ENCODE data around the gene SYT3.
"Not testable (repeated sequence)": the region's sequence is repeated elsewhere in the genome, so short reads cannot be mapped to it uniquely, and the experiment has no call there.

SYT3 gene

DNA sequence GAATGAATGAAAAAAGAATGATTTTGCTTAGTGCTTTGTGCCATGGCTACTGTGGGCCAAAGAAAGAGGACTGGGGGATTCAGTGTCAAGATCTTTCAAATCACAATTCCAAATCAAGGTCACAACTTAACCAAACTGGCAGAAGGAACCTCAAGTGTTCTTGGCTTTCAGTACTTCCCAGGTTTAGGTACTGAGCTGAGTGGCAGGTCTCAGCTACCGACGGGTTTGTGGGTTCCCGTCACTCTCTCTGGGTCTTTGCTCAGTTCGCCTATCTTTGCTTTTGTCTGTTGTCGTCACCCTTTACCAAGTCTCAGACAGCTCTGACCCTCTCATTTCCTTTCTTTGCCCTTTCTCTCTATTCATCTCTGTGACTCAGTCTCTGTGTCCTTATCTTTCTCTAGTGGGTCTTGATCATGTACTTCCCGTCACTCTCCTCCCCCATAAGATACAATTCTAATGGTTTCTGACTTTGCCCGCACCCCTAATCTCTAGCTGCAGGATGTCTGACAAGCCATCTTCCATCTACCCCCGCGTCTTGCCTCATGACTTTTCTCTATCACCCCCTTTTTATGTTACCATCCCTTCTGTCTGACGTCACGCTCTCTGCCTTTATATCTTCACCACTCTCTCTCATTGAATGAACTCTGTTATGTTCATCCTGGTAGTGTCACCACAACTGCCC lies 38.1 kb downstream of the SYT3 start:
- DNase-seq: no peak

DNA sequence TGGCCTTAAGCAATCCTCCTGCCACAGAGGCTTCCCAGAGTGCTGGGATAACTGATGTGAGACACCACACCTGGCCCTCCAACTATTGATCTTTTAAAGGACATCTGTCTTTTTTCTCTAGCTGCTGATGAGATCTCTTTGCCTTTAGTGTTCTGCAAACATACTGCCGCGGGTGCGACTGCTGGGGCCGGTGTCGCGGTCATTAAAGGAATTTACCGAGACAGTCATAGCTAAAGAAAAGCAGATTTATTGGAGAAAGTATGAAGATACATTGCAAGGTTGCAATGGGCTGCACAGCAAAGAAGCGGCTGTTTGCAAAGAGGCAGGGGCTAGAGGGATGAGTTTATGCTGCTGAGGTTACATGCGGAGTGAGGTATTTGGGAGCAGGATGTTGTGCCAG lies 40.3 kb downstream of the SYT3 start:
- no peak for DNase-seq

DNA sequence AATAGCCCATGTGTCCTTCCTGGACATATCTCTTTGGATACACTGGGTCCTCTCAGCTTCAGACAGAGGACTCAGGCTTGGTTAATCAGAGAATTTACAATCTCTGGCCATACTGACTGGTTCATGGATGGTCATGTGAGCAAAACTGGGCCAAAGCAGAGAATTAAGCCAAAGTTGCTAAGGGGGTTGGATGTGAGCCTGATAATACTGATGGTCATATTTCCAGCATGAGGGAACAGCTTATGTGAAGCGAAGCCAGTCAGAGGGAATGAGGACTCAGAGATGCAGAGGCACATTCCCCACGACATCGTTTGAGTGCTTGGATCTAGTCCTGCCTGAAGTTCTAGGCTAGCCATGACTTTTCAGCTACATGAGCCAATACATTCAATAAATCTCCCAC lies 49.5 kb downstream of the SYT3 start:
- DNase-seq: no peak

DNA sequence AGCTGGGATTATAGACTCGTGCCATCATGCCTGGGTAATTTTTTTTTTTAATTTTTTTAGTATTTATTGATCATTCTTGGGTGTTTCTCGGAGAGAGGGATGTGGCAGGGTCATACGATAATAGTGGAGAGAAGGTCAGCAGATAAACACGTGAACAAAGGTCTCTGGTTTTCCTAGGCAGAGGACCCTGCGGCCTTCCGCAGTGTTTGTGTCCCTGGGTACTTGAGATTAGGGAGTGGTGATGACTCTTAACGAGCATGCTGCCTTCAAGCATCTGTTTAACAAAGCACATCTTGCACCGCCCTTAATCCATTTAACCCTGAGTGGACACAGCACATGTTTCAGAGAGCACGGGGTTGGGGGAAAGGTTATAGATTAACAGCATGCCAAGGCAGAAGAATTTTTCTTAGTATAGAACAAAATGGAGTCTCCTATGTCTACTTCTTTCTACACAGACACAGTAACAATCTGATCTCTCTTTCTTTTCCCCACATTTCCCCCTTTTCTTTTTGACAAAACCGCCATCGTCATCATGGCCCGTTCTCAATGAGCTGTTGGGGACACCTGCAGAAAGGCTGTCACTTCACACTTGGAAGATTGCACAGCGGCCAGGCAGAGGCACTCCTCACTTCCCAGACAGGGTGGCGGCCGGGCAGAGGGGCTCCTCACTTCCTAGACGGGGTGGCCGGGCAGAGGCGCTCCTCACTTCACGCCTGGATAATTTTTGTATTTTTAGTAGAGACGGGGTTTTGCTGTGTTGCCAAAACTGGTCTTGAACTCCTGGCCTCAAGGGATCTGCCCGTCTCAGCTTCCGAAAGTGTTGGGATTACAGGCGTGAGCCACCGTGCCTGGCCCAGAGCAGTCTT lies 57.7 kb downstream of the SYT3 start:
- DNase-seq: not testable (repeated sequence)

DNA sequence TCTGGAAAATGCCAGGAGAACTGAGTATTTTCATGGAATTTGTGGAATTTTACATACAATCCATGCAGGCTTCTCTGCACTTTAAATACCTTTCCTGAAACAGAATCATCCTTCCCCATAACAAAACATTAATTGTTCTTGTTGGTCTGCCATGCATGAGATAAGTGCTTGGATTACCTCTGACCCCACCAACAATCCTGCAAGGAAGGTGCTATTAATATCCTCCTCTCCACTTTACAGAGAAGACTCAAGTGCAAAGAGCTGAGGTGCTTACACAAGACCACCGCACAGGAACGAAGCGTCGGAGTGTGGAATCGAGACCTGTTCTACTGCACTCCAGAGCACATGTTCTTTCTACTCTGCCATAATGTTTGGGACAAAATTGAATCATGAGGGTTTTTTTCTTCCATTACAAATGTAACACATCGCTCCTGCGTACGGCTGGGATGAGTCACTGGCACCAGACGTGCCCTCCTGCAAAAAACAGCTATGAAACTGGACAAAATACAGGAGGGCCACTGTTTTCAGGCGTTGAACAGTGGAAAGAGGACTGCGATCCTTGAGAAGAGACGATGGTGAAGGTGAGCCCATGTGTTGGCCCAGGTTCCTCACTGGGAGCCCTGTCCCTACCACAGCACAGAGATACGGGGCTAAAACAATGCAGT lies 58.6 kb downstream of the SYT3 start:
- DNase-seq: no peak

DNA sequence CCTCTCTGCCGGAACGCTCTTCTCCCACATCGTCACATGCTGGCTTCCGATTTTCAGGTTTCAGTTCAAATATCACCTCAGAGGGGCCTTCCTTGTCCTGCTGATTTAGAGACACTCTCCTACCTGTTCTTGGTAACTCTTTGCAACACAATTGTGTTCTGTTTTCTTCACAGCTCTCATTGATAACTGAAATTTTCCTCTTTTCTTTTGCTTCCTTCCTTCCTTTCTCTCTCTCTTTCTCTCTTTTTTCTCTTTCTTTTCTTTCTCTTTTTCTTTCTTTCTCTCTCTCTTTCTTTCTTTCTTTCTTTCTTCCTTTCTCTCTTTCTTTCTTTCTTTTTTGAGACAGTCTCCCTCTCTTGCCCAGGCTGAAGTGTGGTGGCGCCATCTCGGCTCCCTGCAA lies 59.4 kb downstream of the SYT3 start:
- DNase-seq: no peak

DNA sequence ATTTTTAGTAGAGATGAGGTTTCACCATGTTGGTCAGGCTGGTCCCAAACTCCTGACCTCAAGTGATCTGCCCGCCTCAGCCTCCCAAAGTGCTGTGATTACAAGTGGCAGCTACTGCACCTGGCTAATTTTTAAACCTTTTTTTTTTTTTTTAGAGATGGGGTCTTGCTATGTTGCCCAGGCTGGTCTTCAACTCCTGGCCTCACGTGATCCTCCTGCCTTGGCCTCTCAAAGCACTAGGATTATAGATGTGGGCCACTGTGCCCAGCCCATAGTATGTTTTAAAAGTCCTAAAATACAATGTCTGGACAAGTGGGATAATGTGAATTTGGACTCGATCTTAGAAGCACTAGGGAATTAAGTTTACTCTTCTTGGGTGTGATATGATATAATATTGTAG lies 62.9 kb downstream of the SYT3 start:
- DNase-seq: not testable (repeated sequence)

DNA sequence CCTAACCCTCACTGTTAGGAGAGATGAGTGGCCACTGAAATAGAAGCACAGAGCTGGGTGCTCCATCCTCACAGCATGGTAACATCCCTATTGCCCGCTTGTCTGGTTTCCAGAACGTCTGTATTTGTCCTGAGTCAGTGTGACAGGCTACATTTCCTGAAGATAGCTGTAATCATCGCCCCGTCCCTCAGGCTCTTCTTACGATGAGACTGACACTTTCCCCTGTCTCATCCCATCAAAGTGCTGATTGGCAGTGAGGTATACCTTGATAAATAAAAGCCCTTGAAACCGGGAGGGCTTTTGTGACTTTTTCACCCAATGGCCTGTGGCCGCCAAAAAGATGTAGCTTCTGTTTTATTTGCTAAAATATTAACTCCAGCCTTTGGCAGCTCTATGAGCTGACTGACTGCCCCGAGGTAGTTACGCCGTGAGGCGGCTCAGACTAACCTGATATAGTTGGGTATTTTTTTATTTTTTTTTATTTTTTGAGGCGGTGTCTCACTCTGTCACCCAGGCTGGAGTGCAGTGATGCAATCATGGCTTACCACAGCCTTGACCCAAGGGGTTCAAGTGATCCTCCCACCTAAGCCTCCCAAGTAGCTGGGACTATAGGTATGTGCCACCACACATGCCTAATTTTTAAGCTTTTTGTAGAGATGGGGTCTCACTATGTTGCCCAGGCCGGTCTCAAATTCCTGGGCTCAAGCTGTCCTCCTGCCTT lies 65.8 kb downstream of the SYT3 start:
- no peak for DNase-seq
